ENCODE measurements around the gene CLTCL1. TPM values are rescaled to one million over a fixed set of nuclear protein-coding genes. Genes with fewer than 3 reads are reported as not detected.
A peak's percentile ranks its signal among the peaks of the same experiment; 100 is the strongest.

The CLTCL1 gene
- total and polyA plus RNA-seq, 2 experiments from 2014 or later: 6.6 to 15.1 TPM

DNA sequence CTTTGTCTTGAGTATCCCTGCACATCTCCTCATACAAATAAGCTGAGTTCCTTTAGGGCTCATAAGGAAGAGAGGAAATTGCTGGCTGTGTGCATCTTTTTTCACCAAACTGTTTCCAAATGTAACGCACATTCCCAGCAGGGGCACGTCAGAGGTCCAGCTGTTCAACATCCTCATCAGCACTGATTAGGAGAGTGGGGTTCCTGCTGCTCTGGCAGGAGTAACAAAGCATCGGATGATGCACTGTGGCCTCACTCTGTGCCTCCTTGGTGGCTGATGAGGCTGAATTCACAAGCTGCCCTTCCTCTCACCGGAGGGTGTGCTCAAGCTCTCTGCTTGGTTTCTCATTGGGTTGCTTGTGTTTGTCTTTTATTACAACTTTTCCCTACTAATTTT lies 77.4 kb downstream of the CLTCL1 start:
- Mint-ChIP-seq H3K9me3 (no peaks in the 10 kb centered on the region; the same call in 2 of the 3 replicates), H3K36me3 (ENCODE audit: low read depth) (peaks cover 20% of the 10 kb centered on the region), H3K27me3 (ENCODE audit: insufficient read depth, low read depth, poor library complexity) (peaks cover 2% of the 10 kb centered on the region), H3K4me1 (peaks cover 55% of the 10 kb centered on the region), H3K4me3 (peak overlapping the region; percentile 47), H3K27ac (peak overlapping the region; percentile 92)
- Histone ChIP-seq H4K20me1 (replicated peaks; ENCODE audit: insufficient read depth) (0 out of 2 replicates have a peak, but pooled peaks cover 3% of the 10 kb centered on the region), H3K36me3 (ENCODE audit: insufficient read depth) (no peaks in the 10 kb centered on the region), H3K27ac (ENCODE audit: low read depth) (peak overlapping the region; percentile 11; the same call in 1 of the 2 replicates), H3K4me3 (peak overlapping the region; percentile 6; the same call in 1 of the 2 replicates), H3K9me2 (ENCODE audit: insufficient read depth) (no peaks in the 10 kb centered on the region), H3F3A (replicated peaks; ENCODE audit: low read depth) (no peaks in the 10 kb centered on the region), H3K4me1 (ENCODE audit: insufficient read depth) (peaks cover 29% of the 10 kb centered on the region), H3K27me3 (ENCODE audit: insufficient read depth) (no peaks in the 10 kb centered on the region), H3K79me2 (replicated peaks; ENCODE audit: insufficient read depth) (no peaks in the 10 kb centered on the region), H3K4me2 (peak overlapping the region; percentile 45), H2AFZ (no peak overlapping the region)
- TF ChIP-seq JUNB (IDR thresholded peaks at IDR 0.05; ENCODE audit: unreplicated experiment) (no peak), ZNF331 (CRISPR knock-in tag; IDR thresholded peaks at IDR 0.05; ENCODE audit: low read depth) (no peak), EZH2 (IDR thresholded peaks at IDR 0.05; ENCODE audit: low read depth, unreplicated experiment) (no peak), EZH2phosphoT487 (IDR thresholded peaks at IDR 0.05; ENCODE audit: unreplicated experiment) (no peak), ZNF114 (CRISPR knock-in tag; IDR thresholded peaks at IDR 0.05) (no peak), STAT1 (IDR thresholded peaks at IDR 0.05; ENCODE audit: unreplicated experiment) (no peak), CREB1 (CRISPR knock-in tag; IDR thresholded peaks at IDR 0.05; ENCODE audit: low read depth) (no peak), POLR2AphosphoS5 (IDR thresholded peaks at IDR 0.05; ENCODE audit: low read depth) (no peak), NANOG (IDR thresholded peaks at IDR 0.05; ENCODE audit: borderline replicate concordance) (no peak)
- TF ChIP-seq, protein P1, sequence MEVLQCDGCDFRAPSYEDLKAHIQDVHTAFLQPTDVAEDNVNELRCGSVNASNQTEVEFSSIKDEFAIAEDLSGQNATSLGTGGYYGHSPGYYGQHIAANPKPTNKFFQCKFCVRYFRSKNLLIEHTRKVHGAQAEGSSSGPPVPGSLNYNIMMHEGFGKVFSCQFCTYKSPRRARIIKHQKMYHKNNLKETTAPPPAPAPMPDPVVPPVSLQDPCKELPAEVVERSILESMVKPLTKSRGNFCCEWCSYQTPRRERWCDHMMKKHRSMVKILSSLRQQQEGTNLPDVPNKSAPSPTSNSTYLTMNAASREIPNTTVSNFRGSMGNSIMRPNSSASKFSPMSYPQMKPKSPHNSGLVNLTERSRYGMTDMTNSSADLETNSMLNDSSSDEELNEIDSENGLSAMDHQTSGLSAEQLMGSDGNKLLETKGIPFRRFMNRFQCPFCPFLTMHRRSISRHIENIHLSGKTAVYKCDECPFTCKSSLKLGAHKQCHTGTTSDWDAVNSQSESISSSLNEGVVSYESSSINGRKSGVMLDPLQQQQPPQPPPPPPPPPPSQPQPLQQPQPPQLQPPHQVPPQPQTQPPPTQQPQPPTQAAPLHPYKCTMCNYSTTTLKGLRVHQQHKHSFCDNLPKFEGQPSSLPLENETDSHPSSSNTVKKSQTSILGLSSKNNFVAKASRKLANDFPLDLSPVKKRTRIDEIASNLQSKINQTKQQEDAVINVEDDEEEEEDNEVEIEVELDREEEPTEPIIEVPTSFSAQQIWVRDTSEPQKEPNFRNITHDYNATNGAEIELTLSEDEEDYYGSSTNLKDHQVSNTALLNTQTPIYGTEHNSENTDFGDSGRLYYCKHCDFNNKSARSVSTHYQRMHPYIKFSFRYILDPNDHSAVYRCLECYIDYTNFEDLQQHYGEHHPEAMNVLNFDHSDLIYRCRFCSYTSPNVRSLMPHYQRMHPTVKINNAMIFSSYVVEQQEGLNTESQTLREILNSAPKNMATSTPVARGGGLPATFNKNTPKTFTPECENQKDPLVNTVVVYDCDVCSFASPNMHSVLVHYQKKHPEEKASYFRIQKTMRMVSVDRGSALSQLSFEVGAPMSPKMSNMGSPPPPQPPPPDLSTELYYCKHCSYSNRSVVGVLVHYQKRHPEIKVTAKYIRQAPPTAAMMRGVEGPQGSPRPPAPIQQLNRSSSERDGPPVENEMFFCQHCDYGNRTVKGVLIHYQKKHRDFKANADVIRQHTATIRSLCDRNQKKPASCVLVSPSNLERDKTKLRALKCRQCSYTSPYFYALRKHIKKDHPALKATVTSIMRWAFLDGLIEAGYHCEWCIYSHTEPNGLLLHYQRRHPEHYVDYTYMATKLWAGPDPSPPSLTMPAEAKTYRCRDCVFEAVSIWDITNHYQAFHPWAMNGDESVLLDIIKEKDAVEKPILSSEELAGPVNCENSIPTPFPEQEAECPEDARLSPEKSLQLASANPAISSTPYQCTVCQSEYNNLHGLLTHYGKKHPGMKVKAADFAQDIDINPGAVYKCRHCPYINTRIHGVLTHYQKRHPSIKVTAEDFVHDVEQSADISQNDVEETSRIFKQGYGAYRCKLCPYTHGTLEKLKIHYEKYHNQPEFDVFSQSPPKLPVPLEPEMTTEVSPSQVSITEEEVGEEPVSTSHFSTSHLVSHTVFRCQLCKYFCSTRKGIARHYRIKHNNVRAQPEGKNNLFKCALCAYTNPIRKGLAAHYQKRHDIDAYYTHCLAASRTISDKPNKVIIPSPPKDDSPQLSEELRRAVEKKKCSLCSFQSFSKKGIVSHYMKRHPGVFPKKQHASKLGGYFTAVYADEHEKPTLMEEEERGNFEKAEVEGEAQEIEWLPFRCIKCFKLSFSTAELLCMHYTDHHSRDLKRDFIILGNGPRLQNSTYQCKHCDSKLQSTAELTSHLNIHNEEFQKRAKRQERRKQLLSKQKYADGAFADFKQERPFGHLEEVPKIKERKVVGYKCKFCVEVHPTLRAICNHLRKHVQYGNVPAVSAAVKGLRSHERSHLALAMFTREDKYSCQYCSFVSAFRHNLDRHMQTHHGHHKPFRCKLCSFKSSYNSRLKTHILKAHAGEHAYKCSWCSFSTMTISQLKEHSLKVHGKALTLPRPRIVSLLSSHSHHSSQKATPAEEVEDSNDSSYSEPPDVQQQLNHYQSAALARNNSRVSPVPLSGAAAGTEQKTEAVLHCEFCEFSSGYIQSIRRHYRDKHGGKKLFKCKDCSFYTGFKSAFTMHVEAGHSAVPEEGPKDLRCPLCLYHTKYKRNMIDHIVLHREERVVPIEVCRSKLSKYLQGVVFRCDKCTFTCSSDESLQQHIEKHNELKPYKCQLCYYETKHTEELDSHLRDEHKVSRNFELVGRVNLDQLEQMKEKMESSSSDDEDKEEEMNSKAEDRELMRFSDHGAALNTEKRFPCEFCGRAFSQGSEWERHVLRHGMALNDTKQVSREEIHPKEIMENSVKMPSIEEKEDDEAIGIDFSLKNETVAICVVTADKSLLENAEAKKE (CRISPR knock-in tag; IDR thresholded peaks at IDR 0.05): no peak
- TF ChIP-seq, protein P2, sequence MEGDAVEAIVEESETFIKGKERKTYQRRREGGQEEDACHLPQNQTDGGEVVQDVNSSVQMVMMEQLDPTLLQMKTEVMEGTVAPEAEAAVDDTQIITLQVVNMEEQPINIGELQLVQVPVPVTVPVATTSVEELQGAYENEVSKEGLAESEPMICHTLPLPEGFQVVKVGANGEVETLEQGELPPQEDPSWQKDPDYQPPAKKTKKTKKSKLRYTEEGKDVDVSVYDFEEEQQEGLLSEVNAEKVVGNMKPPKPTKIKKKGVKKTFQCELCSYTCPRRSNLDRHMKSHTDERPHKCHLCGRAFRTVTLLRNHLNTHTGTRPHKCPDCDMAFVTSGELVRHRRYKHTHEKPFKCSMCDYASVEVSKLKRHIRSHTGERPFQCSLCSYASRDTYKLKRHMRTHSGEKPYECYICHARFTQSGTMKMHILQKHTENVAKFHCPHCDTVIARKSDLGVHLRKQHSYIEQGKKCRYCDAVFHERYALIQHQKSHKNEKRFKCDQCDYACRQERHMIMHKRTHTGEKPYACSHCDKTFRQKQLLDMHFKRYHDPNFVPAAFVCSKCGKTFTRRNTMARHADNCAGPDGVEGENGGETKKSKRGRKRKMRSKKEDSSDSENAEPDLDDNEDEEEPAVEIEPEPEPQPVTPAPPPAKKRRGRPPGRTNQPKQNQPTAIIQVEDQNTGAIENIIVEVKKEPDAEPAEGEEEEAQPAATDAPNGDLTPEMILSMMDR (conservative IDR thresholded peaks at IDR 0.05; ENCODE audit: low read depth in 2 of 2): no peak
- TF ChIP-seq, protein P3, sequence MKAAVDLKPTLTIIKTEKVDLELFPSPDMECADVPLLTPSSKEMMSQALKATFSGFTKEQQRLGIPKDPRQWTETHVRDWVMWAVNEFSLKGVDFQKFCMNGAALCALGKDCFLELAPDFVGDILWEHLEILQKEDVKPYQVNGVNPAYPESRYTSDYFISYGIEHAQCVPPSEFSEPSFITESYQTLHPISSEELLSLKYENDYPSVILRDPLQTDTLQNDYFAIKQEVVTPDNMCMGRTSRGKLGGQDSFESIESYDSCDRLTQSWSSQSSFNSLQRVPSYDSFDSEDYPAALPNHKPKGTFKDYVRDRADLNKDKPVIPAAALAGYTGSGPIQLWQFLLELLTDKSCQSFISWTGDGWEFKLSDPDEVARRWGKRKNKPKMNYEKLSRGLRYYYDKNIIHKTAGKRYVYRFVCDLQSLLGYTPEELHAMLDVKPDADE (IDR thresholded peaks at IDR 0.05): no peak
- TF ChIP-seq, protein P4, sequence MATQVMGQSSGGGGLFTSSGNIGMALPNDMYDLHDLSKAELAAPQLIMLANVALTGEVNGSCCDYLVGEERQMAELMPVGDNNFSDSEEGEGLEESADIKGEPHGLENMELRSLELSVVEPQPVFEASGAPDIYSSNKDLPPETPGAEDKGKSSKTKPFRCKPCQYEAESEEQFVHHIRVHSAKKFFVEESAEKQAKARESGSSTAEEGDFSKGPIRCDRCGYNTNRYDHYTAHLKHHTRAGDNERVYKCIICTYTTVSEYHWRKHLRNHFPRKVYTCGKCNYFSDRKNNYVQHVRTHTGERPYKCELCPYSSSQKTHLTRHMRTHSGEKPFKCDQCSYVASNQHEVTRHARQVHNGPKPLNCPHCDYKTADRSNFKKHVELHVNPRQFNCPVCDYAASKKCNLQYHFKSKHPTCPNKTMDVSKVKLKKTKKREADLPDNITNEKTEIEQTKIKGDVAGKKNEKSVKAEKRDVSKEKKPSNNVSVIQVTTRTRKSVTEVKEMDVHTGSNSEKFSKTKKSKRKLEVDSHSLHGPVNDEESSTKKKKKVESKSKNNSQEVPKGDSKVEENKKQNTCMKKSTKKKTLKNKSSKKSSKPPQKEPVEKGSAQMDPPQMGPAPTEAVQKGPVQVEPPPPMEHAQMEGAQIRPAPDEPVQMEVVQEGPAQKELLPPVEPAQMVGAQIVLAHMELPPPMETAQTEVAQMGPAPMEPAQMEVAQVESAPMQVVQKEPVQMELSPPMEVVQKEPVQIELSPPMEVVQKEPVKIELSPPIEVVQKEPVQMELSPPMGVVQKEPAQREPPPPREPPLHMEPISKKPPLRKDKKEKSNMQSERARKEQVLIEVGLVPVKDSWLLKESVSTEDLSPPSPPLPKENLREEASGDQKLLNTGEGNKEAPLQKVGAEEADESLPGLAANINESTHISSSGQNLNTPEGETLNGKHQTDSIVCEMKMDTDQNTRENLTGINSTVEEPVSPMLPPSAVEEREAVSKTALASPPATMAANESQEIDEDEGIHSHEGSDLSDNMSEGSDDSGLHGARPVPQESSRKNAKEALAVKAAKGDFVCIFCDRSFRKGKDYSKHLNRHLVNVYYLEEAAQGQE (IDR thresholded peaks at IDR 0.05; ENCODE audit: unreplicated experiment): no peak
- peak; percentile 24 for DNase-seq (ENCODE audit: low spot score)
- peak; percentile 68 for ATAC-seq

Measured in GM23338 (cell line).